Activated naive CD8-positive, alpha-beta T cell treated with anti-CD3 and anti-CD28 coated beads, Interleukin-2, amount 50 U/mL, for 24 hours (primary cell): ENCODE measurements around the gene SYNPO2.
"Not testable (repeated sequence)": the region's sequence is repeated elsewhere in the genome, so short reads cannot be mapped to it uniquely, and the experiment has no call there.

Experiments
- ATAC-seq: fragments of 150-1000 bp; cut with Tn5 transposase; one replicate; pipeline ENCODE4 v1.10.0; 2021
- DNase-seq: peaks from one replicate; pipeline ENCODE4 v3.0.0; 2021
- H3K27ac Mint-ChIP-seq: one replicate; pipeline ENCODE4 v1.8.0; 2021; ENCODE audit warnings: mild to moderate bottlenecking, mixed read lengths
- H3K27me3 Mint-ChIP-seq: one replicate; pipeline ENCODE4 v1.8.0; 2021; ENCODE audit warnings: mixed read lengths
- H3K36me3 Mint-ChIP-seq: one replicate; pipeline ENCODE4 v1.8.0; 2021; ENCODE audit warnings: low read depth, mixed read lengths
- H3K4me1 Mint-ChIP-seq: one replicate; pipeline ENCODE4 v1.8.0; 2021; ENCODE audit warnings: mixed read lengths
- H3K4me3 Mint-ChIP-seq: one replicate; pipeline ENCODE4 v1.8.0; 2021; ENCODE audit warnings: mild to moderate bottlenecking, moderate library complexity, mixed read lengths
- H3K9me3 Mint-ChIP-seq: one replicate; pipeline ENCODE4 v1.8.0; 2021; ENCODE audit warnings: mixed read lengths

Gene SYNPO2

GRCh38 chr4:119005928-119006460 lies 117.3 kb downstream of the SYNPO2 start:
- Mint-ChIP-seq H3K36me3 (no peaks in the 10 kb centered on the region), H3K9me3 (no peaks in the 10 kb centered on the region), H3K4me1 (no peaks in the 10 kb centered on the region), H3K27ac (no peak overlapping the region), H3K4me3 (no peak overlapping the region), H3K27me3 (peaks cover 5% of the 10 kb centered on the region)
- ATAC-seq (no peak), DNase-seq (no peak)

DNA sequence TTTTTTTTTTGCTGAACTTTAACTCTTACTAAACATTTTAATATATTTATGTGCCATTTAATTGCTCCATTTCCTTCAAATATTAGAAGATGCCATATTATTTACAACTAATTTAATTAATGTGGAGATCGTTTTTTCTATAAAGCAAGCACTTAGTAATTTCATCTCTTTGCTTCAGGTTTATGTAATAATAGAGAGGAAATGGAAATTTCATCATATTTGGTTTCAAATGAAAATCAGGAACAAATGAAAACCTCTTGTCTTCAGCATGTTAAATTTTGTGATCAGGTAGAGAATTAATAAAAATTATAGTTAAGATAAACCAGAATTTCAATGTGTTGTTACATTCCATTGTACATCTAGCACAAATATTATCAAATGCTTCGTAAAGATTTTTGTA lies 120.1 kb downstream of the SYNPO2 start:
- no peak for DNase-seq
- no peaks in the 10 kb centered on the region for H3K9me3 Mint-ChIP-seq
- no peak overlapping the region for H3K27ac Mint-ChIP-seq
- no peak for ATAC-seq
- H3K4me1 Mint-ChIP-seq, result no peaks in the 10 kb centered on the region
- H3K4me3 Mint-ChIP-seq, result no peak overlapping the region
- no peaks in the 10 kb centered on the region for H3K36me3 Mint-ChIP-seq
- peaks cover 2% of the 10 kb centered on the region for H3K27me3 Mint-ChIP-seq

DNA sequence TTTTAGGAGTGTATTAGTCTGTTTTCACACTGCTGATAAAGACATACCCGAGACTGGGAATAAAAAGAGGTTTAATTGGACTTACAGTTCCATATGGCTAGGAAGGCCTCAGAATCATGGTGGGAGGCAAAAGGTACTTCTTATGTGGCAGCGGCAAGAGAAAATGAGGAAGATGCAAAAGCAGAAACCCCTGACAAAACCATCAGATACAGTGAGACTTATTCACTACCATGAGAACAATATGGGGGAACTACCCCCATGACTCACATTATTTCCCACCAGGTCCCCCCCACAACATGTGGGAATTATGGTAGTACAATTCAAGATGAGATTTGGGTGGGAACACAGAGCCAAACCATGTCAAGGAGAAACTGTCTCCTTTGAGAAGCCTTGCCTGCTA lies 121.6 kb downstream of the SYNPO2 start:
- not testable (repeated sequence) for DNase-seq, H3K4me1 Mint-ChIP-seq, H3K9me3 Mint-ChIP-seq, H3K27me3 Mint-ChIP-seq, H3K4me3 Mint-ChIP-seq, ATAC-seq, H3K36me3 Mint-ChIP-seq, H3K27ac Mint-ChIP-seq

- no peak overlapping the region for H3K27ac Mint-ChIP-seq
- no peak for DNase-seq
- no peak overlapping the region for H3K4me3 Mint-ChIP-seq
- peaks cover 2% of the 10 kb centered on the region for H3K27me3 Mint-ChIP-seq
- no peaks in the 10 kb centered on the region for H3K9me3 Mint-ChIP-seq
- no peaks in the 10 kb centered on the region for H3K36me3 Mint-ChIP-seq
- H3K4me1 Mint-ChIP-seq, result no peaks in the 10 kb centered on the region
- ATAC-seq, result no peak
These were observed 122.4 kb downstream of the SYNPO2 start for GRCh38 chr4:119010909-119011606.

GRCh38 chr4:119011607-119011988 lies 122.9 kb downstream of the SYNPO2 start:
- Mint-ChIP-seq H3K36me3 (no peaks in the 10 kb centered on the region), H3K9me3 (no peaks in the 10 kb centered on the region)
- no peak for ATAC-seq

DNA sequence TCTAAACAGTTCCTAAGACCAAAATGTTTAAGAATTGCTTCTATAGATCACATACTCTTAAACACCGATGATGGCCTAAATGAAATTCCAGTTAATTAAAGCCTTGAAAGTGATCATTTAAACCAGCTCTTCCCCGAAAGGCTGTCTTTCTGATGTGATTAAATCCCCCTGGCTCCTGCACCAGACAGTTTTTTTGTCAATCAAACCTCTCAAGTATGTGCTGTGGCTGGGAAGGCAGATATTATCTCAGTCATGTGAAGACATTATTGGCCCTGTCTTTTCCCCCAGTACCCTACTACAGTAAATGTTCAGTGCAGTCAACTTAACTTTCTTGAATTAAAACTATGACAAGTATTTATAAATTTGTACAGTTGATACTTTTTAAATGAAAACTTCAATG lies 126.0 kb downstream of the SYNPO2 start:
- ATAC-seq, result no peak
- Mint-ChIP-seq H3K9me3 (no peaks in the 10 kb centered on the region), H3K36me3 (no peaks in the 10 kb centered on the region), H3K4me1 (no peaks in the 10 kb centered on the region), H3K4me3 (no peak overlapping the region), H3K27ac (no peak overlapping the region), H3K27me3 (peaks cover 12% of the 10 kb centered on the region)
- no peak for DNase-seq

More at GRCh38 chr4:119011607-119011988, 122.9 kb downstream of the SYNPO2 start:
- no peak for DNase-seq
- Mint-ChIP-seq H3K27ac (no peak overlapping the region), H3K4me1 (no peaks in the 10 kb centered on the region), H3K27me3 (peaks cover 2% of the 10 kb centered on the region), H3K4me3 (no peak overlapping the region)

DNA sequence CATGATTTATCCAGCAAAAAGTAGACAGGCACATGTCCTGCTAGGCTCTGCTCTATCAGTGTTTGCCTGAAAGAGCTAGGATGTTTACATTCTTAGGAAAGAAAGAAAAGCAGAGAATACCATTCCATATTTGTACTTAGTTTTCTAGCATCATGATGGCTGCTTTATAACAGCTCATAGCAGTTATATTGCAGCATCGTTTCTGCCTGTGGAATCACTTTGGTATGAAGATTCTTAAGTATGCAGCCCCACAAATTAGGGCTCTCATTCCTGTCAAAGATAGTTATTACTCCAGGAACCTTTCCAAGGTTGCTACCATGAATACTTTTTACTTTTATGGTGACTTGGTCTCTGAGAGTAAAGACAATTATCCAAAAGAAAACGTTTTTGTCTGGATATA lies 128.0 kb downstream of the SYNPO2 start:
- ATAC-seq, result no peak
- Mint-ChIP-seq H3K4me1 (no peaks in the 10 kb centered on the region), H3K9me3 (no peaks in the 10 kb centered on the region), H3K36me3 (no peaks in the 10 kb centered on the region), H3K27ac (no peak overlapping the region), H3K4me3 (no peak overlapping the region), H3K27me3 (peaks cover 12% of the 10 kb centered on the region)
- no peak for DNase-seq

GRCh38 chr4:119017636-119018035 lies 129.0 kb downstream of the SYNPO2 start:
- no peak for DNase-seq
- Mint-ChIP-seq H3K4me1 (no peaks in the 10 kb centered on the region), H3K9me3 (no peaks in the 10 kb centered on the region), H3K27me3 (peaks cover 9% of the 10 kb centered on the region), H3K36me3 (no peaks in the 10 kb centered on the region), H3K4me3 (no peak overlapping the region), H3K27ac (no peak overlapping the region)
- ATAC-seq, result no peak

DNA sequence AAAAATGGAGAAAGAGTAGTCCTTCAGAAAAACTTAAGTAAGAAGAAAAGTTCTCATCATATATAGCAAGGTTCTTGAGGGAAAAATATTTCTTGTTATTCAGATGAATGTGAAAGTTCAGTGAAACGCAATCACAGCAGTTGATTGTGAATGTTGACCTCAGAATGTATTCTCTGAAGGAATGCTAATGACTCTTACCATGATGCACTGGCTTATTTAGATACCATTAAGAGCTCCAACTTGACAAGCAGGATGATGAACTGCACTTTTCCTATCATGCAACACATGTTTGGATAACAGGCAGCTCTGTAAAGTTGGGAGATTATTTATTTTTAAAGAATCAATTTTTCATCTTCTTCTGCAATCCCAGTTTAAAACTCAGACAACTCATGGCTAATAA lies 131.5 kb downstream of the SYNPO2 start:
- no peak for DNase-seq
- H3K4me3 Mint-ChIP-seq, result no peak overlapping the region
- H3K27me3 Mint-ChIP-seq, result peaks cover 11% of the 10 kb centered on the region
- H3K27ac Mint-ChIP-seq, result no peak overlapping the region
- no peaks in the 10 kb centered on the region for H3K4me1 Mint-ChIP-seq
- H3K36me3 Mint-ChIP-seq, result no peaks in the 10 kb centered on the region
- H3K9me3 Mint-ChIP-seq, result no peaks in the 10 kb centered on the region
- no peak for ATAC-seq

- not testable (repeated sequence) for ATAC-seq, H3K27me3 Mint-ChIP-seq, H3K9me3 Mint-ChIP-seq, H3K36me3 Mint-ChIP-seq, H3K4me3 Mint-ChIP-seq, H3K4me1 Mint-ChIP-seq, H3K27ac Mint-ChIP-seq, DNase-seq
These were observed 133.9 kb downstream of the SYNPO2 start for GRCh38 chr4:119022520-119022919.

DNA sequence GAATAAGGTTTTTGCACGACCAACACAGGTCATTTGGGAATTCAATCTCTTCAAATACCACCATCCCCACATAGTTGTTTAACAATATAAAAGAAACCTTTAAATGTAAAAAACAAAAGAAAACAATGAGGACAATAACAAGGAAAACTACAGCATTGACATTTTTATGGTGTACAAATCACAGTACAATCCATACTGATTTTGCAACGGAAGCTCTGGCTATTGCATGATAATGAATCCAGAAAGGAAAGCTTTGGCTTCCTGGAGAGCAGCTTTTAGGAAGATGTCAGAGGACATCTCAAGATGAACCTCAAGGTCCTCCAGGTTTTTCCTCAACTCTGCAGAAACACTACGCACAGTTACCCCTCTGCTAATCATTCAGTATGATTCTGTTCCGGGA lies 135.4 kb downstream of the SYNPO2 start:
- no peak overlapping the region for H3K4me3 Mint-ChIP-seq
- no peak for ATAC-seq
- H3K9me3 Mint-ChIP-seq, result no peaks in the 10 kb centered on the region
- peaks cover 2% of the 10 kb centered on the region for H3K27me3 Mint-ChIP-seq
- no peaks in the 10 kb centered on the region for H3K36me3 Mint-ChIP-seq
- DNase-seq, result no peak
- H3K4me1 Mint-ChIP-seq, result no peaks in the 10 kb centered on the region
- H3K27ac Mint-ChIP-seq, result no peak overlapping the region

DNA sequence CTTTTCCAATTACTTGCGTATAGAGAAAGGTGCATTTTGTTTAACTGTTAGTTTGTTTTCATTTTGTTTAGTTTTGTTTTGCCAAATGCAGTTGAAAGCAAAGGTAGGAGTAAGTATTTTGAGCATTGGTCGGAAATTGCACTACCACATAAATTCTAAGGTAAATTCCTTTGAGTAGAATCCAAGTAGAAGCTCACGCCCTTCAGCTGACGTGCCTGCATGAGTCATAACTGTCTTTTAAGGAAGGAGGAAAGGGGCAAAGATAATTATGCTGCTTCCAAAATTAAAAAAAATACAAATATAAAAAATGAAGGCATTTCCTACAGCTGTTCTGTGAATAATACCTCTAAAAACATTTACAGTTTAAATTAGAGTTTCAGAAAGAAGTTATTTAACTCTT lies 136.8 kb downstream of the SYNPO2 start:
- Mint-ChIP-seq H3K27me3 (peaks cover 2% of the 10 kb centered on the region), H3K4me3 (no peak overlapping the region), H3K4me1 (no peaks in the 10 kb centered on the region), H3K27ac (no peak overlapping the region), H3K9me3 (no peaks in the 10 kb centered on the region), H3K36me3 (no peaks in the 10 kb centered on the region)
- DNase-seq (no peak), ATAC-seq (no peak)

GRCh38 chr4:119025916-119026661 lies 137.4 kb downstream of the SYNPO2 start:
- no peak for ATAC-seq
- Mint-ChIP-seq H3K4me1 (no peaks in the 10 kb centered on the region), H3K4me3 (no peak overlapping the region), H3K9me3 (no peaks in the 10 kb centered on the region), H3K27ac (no peak overlapping the region), H3K36me3 (no peaks in the 10 kb centered on the region), H3K27me3 (peaks cover 2% of the 10 kb centered on the region)
- DNase-seq, result no peak

DNA sequence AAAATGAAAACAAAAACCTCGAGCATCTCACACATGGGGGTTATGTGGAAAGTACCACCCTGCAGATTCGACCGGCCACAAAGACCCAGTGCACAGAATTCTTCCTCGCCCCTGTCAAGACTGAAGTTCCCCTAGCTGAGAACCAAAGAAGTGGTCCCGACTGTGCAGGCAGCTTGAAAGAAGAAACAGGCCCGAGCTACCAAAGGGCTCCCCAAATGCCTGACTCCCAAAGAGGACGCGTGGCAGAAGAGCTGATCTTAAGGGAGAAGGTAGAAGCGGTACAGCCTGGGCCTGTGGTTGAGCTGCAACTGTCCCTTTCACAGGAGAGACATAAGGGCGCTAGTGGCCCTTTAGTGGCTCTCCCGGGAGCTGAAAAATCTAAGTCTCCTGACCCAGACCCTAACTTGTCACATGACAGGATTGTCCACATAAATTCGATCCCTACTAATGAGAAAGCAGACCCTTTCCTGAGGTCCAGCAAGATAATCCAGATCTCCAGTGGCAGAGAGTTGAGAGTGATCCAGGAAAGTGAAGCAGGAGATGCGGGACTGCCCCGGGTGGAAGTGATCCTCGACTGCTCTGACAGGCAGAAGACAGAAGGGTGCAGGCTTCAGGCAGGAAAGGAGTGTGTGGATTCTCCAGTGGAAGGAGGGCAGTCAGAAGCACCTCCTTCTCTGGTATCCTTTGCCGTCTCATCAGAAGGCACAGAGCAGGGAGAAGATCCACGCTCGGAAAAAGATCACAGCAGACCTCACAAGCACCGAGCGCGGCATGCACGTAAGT lies 138.2 kb downstream of the SYNPO2 start:
- Mint-ChIP-seq H3K4me1 (no peaks in the 10 kb centered on the region), H3K27ac (no peak overlapping the region), H3K9me3 (no peaks in the 10 kb centered on the region), H3K4me3 (no peak overlapping the region), H3K36me3 (no peaks in the 10 kb centered on the region), H3K27me3 (peaks cover 2% of the 10 kb centered on the region)
- ATAC-seq (no peak), DNase-seq (no peak)

DNA sequence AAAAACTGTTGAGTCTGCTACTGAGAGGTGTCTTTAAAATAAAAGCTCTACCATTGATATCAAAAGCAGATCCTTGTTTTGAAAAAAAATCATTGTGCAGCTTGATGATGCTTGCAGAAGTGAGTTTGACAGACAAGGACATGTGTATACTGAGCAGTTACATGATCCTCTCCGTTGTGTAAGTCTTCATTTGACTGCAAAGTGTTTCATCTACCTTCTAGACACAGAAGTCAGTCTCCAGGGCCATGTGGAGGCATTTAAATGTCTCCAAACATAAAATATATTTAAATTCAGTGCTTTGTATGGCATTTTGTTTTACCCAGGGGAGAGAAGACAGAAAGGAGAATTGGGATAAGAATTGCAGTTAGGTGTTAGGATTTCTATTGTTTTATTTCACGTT lies 139.2 kb downstream of the SYNPO2 start:
- no peaks in the 10 kb centered on the region for H3K9me3 Mint-ChIP-seq
- no peak overlapping the region for H3K27ac Mint-ChIP-seq
- H3K4me3 Mint-ChIP-seq, result no peak overlapping the region
- no peaks in the 10 kb centered on the region for H3K4me1 Mint-ChIP-seq
- ATAC-seq (no peak), DNase-seq (no peak)
- H3K36me3 Mint-ChIP-seq, result no peaks in the 10 kb centered on the region
- peaks cover 2% of the 10 kb centered on the region for H3K27me3 Mint-ChIP-seq
